Ectodermal cell (in vitro differentiated cells): ENCODE data around the gene DMWD.

Source experiments
- H3K27ac ChIP-seq: 2 replicates; pipeline ENCODE4 v1.7.0; 2013; ENCODE audit warnings: mild to moderate bottlenecking, low read depth, low read length; ENCODE audit not compliant: insufficient read depth, poor library complexity, severe bottlenecking
- H3K27me3 ChIP-seq: 2 replicates; pipeline ENCODE4 v1.7.0; 2013; ENCODE audit warnings: mild to moderate bottlenecking, low read length; ENCODE audit not compliant: insufficient read depth, control insufficient read depth, poor library complexity, severe bottlenecking
- H3K36me3 ChIP-seq: one replicate; pipeline ENCODE4 v1.7.0; 2013; ENCODE audit warnings: low read length; ENCODE audit not compliant: control insufficient read depth, insufficient read depth
- H3K4me1 ChIP-seq: one replicate; pipeline ENCODE4 v1.7.0; 2013; ENCODE audit warnings: low read length; ENCODE audit not compliant: control insufficient read depth, insufficient read depth
- H3K4me3 ChIP-seq: 2 replicates; pipeline ENCODE4 v1.7.0; 2013; ENCODE audit warnings: low read depth, low read length, control low read depth; ENCODE audit not compliant: insufficient read depth
- H3K9me3 ChIP-seq: 2 replicates; pipeline ENCODE4 v1.7.0; 2013; ENCODE audit warnings: mild to moderate bottlenecking, low read length, moderate library complexity; ENCODE audit not compliant: control insufficient read depth
- WGBS, 2 experiments: methylation state at CpG; one replicate each; pipeline ENCODE4 v1.1.7; 2013; ENCODE audit warnings: missing lambda C conversion rate in 2 of 2; 5-methylcytosine and 5-hydroxymethylcytosine counted together

The DMWD gene

DNA sequence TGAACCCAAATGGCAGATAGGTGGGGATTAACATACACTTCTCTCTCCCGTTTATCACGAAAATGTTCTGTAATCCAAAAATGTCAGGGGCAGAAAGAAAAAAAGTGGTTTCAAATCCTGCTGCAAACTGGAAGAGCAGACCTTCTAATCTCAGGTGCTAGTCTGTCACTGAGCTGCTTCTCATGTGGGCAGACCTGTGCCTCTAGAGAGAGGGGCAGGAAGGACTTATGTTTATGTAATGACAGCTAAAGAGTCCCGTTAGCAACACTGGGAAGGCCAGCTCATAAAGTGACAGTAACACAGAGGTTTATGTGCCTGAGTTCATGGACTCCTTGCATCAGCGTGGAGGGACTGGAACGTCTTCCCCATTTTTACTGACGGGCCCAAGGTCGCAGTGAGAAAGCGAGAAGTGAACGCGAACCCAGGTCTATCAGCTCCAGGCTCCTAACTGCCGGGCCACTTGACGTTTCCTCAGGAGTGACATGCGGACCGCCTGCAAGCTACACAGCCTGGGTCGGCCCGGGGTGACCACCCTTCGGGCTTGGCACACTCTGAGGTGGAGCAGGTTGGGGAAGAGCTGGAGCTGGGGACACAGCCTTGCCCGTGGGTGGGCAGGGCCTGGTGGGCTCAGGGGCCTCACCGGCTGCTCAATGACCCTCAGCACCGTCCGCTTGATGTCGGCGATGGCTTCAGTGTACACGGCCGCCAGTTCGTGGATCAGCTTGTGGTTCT, 32.1 kb upstream of the DMWD start:
- H3K27me3 ChIP-seq: no peaks in the 10 kb centered on the region
- H3K9me3 ChIP-seq: no peaks in the 10 kb centered on the region
- H3K4me1 ChIP-seq: no peaks in the 10 kb centered on the region
- no peak overlapping the region for H3K27ac ChIP-seq
- H3K36me3 ChIP-seq: peaks cover 39% of the 10 kb centered on the region
- H3K4me3 ChIP-seq: no peak overlapping the region
- 95 to 96% methylated on average over 26 of the region's 26 CpGs for WGBS, 2 experiments

- Histone ChIP-seq H3K36me3 (peaks cover 38% of the 10 kb centered on the region), H3K27me3 (no peaks in the 10 kb centered on the region)
- 93 to 96% methylated on average over 12 of the region's 12 CpGs for WGBS, 2 experiments
These were observed 31.4 kb upstream of the DMWD start for GRCh38 chr19:45824041-45824471.

GRCh38 chr19:45823182-45823581, 30.5 kb upstream of the DMWD start:
- Histone ChIP-seq H3K36me3 (peaks cover 29% of the 10 kb centered on the region), H3K4me3 (no peak overlapping the region), H3K4me1 (no peaks in the 10 kb centered on the region), H3K27me3 (no peaks in the 10 kb centered on the region), H3K27ac (no peak overlapping the region), H3K9me3 (no peaks in the 10 kb centered on the region)
- 95 to 96% methylated on average over 12 of the region's 12 CpGs for WGBS, 2 experiments

More at GRCh38 chr19:45824041-45824471, 31.4 kb upstream of the DMWD start:
- no peaks in the 10 kb centered on the region for H3K4me1 ChIP-seq
- no peak overlapping the region for H3K4me3 ChIP-seq
- H3K27ac ChIP-seq: no peak overlapping the region
- no peaks in the 10 kb centered on the region for H3K9me3 ChIP-seq

DNA sequence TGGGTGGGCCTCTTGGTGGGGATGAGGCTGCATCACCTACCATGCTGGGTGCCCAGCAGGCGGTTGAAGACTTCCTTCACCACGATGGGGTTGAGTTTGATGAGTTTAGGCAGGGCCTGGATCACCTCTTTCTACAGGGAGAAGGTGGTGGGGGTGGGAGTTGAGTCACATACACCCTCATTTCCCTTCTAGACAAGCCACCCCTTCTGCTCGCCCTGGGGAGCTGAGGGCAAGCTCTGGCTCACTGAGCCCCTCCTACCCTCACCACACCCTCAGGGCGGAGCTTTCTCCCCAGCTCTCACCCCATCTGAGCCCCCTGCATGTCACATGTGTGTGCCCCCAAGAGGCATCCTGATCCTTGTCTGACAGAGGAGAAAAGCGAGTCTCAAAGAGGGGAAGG, 30.1 kb upstream of the DMWD start:
- no peaks in the 10 kb centered on the region for H3K9me3 ChIP-seq

DNA sequence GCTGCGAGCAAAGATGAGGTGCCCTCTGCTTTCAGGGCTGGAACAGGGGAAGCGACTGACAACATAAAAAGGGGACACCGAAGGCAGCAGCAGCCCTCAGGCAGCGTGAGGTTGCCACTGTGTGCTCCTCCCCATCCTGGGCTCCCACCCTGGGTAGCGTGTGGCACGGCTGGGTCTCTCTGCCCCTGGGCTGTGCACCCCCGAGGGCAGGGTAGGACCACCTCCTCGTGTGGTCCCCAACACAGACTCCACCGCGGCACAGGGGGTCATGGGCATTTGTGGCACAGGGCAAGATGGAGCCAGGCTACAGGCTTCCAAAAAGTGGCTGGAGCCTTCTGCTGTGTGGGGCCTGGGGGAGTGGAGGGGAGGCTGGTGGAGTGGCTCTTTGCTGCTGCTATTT, 28.9 kb upstream of the DMWD start:
- Histone ChIP-seq H3K27me3 (no peaks in the 10 kb centered on the region), H3K4me3 (no peak overlapping the region), H3K4me1 (peaks cover 14% of the 10 kb centered on the region), H3K9me3 (no peaks in the 10 kb centered on the region), H3K36me3 (peaks cover 22% of the 10 kb centered on the region), H3K27ac (no peak overlapping the region)
- 85% methylated on average over 10 of the region's 10 CpGs for WGBS, 2 experiments

More for the DNA sequence above, 30.1 kb upstream of the DMWD start:
- Histone ChIP-seq H3K4me1 (peaks cover 3% of the 10 kb centered on the region), H3K27me3 (no peaks in the 10 kb centered on the region), H3K4me3 (no peak overlapping the region), H3K27ac (no peak overlapping the region), H3K36me3 (peaks cover 25% of the 10 kb centered on the region)
- 95% methylated on average over 5 of the region's 5 CpGs for WGBS, 2 experiments

DNA sequence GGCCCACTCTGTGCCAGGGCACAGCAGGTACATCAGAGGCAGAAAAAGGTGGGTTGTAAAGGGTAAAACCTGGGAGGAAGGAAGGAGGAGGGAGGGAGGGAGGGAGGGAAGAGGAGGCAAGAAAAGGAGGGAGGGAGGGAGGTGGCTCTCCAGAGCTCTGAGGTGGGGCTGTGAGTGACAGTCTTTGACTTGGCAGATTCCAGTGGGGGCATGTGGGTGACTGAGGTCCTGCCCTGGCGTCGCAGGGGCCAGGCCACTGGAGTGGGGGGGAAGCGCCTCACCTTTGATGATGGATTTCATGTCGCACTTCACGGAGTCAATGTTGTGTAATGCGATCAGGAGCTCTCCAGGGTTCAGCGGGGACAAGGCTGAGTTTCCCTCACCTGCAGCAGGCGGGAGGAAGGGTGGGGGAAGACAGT, 28.5 kb upstream of the DMWD start:
- Histone ChIP-seq H3K9me3 (no peaks in the 10 kb centered on the region), H3K27me3 (no peaks in the 10 kb centered on the region), H3K4me3 (no peak overlapping the region), H3K36me3 (peaks cover 21% of the 10 kb centered on the region), H3K27ac (no peak overlapping the region), H3K4me1 (peaks cover 18% of the 10 kb centered on the region)
- 93 to 94% methylated on average over 8 of the region's 8 CpGs for WGBS, 2 experiments

GRCh38 chr19:45820413-45821102, 27.9 kb upstream of the DMWD start:
- no peak overlapping the region for H3K4me3 ChIP-seq
- H3K4me1 ChIP-seq: peaks cover 21% of the 10 kb centered on the region
- WGBS, 2 experiments: 87 to 91% methylated on average over 19 to 20 of the region's 20 CpGs
- no peak overlapping the region for H3K27ac ChIP-seq
- H3K36me3 ChIP-seq: peaks cover 15% of the 10 kb centered on the region
- H3K27me3 ChIP-seq: no peaks in the 10 kb centered on the region
- no peaks in the 10 kb centered on the region for H3K9me3 ChIP-seq

- 92 to 96% methylated on average over 6 of the region's 6 CpGs for WGBS, 2 experiments
- H3K9me3 ChIP-seq: no peaks in the 10 kb centered on the region
- H3K4me1 ChIP-seq: peaks cover 21% of the 10 kb centered on the region
- H3K36me3 ChIP-seq: peaks cover 14% of the 10 kb centered on the region
- H3K4me3 ChIP-seq: no peak overlapping the region
- H3K27me3 ChIP-seq: peaks cover 4% of the 10 kb centered on the region
- H3K27ac ChIP-seq: no peak overlapping the region
These were observed 27.1 kb upstream of the DMWD start for GRCh38 chr19:45819769-45820168.

GRCh38 chr19:45817725-45818301, 25.2 kb upstream of the DMWD start:
- WGBS, 2 experiments: 64 to 66% methylated on average over 19 of the region's 19 CpGs

GRCh38 chr19:45817010-45817724, 24.5 kb upstream of the DMWD start:
- WGBS, 2 experiments: 18 to 19% methylated on average over 24 of the region's 24 CpGs
- H3K27ac ChIP-seq: peak overlapping the region; percentile 74

More at GRCh38 chr19:45817725-45818301, 25.2 kb upstream of the DMWD start:
- Histone ChIP-seq H3K27me3 (peaks cover 4% of the 10 kb centered on the region), H3K4me3 (no peak overlapping the region), H3K27ac (no peak overlapping the region), H3K4me1 (peaks cover 21% of the 10 kb centered on the region), H3K9me3 (no peaks in the 10 kb centered on the region), H3K36me3 (peaks cover 8% of the 10 kb centered on the region)

More at GRCh38 chr19:45817010-45817724, 24.5 kb upstream of the DMWD start:
- H3K36me3 ChIP-seq: peaks cover 2% of the 10 kb centered on the region
- H3K27me3 ChIP-seq: peaks cover 4% of the 10 kb centered on the region
- peaks cover 21% of the 10 kb centered on the region for H3K4me1 ChIP-seq
- peak overlapping the region; percentile 4 for H3K4me3 ChIP-seq
- H3K9me3 ChIP-seq: no peaks in the 10 kb centered on the region
